AG10803 (cell line): ENCODE measurements around the gene GRK3.

Source experiments
- DNase-seq: peaks from one replicate; pipeline ENCODE4 v3.0.0; 2010; ENCODE audit warnings: low read depth
- H3K4me3 ChIP-seq: 2 replicates; pipeline ENCODE4 v1.5.1; 2011; ENCODE audit warnings: mild to moderate bottlenecking, low read length, control low read depth
- TF ChIP-seq, protein P1 (sequence below): conservative IDR thresholded peaks from 2 replicates; pipeline ENCODE4 v1.5.1; 2011; ENCODE audit warnings: mild to moderate bottlenecking, low read length, control low read depth, inconsistent platforms

Gene GRK3

DNA sequence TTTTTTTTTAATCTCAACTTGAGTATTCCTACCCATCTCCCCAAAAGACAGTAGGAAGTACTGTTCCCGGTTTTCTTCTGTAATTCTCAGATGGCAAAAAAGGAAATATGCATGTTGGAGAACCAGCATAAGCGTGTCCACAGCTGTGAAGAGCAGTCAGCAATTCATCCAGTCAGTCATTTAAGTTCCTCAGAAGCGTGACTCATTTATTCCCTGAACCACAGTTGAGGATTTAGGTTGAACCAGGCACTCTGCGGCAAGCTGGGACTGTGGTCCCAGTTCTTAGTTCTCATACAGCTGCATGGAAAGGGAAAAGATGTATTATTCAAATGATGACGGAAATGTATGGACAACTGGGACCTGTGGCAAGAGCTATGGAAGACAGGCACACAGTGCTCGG is 116.5 kb downstream of the GRK3 start:
- TF ChIP-seq, protein P1, sequence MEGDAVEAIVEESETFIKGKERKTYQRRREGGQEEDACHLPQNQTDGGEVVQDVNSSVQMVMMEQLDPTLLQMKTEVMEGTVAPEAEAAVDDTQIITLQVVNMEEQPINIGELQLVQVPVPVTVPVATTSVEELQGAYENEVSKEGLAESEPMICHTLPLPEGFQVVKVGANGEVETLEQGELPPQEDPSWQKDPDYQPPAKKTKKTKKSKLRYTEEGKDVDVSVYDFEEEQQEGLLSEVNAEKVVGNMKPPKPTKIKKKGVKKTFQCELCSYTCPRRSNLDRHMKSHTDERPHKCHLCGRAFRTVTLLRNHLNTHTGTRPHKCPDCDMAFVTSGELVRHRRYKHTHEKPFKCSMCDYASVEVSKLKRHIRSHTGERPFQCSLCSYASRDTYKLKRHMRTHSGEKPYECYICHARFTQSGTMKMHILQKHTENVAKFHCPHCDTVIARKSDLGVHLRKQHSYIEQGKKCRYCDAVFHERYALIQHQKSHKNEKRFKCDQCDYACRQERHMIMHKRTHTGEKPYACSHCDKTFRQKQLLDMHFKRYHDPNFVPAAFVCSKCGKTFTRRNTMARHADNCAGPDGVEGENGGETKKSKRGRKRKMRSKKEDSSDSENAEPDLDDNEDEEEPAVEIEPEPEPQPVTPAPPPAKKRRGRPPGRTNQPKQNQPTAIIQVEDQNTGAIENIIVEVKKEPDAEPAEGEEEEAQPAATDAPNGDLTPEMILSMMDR = no peak
- no peak overlapping the region for H3K4me3 ChIP-seq
- DNase-seq = no peak

DNA sequence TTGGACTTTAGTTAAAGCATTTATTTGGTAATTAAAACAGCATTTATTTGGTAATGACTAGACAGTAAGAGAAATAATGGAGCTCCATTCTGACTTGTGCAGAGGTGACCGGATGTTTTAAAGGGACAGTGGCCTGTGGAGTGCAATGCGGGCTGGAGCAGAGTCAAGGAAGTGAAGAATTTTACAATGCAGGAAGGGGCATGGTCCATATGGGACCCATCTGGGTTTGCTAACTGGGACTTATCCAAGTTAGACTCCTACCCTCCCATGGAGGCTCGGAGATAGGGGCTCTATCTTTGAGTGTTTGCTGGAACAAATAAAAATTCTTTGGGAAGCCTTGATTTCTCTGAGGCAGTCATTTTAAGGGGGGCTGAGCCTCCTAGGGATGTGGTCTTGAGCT is 117.6 kb downstream of the GRK3 start:
- DNase-seq = no peak
- TF ChIP-seq, protein P1 = no peak

DNA sequence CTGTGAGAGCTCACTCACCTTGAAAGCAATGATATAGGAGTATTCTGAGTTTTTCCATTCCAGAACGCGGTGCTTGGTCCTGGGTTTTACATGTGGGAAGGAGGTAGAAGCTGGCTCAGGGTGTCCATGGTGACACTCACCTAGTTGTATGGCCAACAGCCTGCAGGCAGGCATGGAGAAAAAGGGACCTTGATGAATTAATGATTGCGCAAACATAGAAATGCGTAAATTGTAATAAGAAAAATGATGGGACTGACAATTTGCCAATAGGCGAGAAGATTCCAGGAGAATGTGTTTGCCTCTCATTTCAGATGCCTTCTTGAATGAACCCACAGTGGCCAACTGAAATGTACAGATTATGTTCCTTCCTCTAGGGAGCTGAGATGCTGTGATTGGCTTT is 124.2 kb downstream of the GRK3 start:
- TF ChIP-seq, protein P1 = no peak
- H3K4me3 ChIP-seq = no peak overlapping the region
- no peak for DNase-seq

More for the DNA sequence above, 117.6 kb downstream of the GRK3 start:
- H3K4me3 ChIP-seq = no peak overlapping the region

DNA sequence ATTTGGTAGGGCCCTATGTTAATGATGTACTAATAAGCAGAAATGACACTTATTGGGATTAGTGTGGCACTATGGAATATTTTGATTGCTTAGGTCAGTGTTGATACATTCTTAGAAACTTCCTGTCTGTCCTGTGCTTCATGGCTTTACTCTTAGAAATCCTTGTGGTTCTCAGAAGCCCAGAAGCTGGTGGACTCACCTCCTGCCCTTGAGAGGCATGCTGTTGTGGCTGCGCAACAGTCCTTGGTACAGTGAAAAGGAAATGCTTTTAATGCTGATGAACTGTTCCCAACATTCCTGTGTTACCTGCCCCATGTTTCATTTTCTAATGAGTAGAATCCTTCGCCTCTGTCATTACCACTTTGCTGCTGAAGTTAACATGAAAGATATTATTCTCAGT is 125.2 kb downstream of the GRK3 start:
- TF ChIP-seq, protein P1 = no peak
- no peak overlapping the region for H3K4me3 ChIP-seq
- DNase-seq = no peak

DNA sequence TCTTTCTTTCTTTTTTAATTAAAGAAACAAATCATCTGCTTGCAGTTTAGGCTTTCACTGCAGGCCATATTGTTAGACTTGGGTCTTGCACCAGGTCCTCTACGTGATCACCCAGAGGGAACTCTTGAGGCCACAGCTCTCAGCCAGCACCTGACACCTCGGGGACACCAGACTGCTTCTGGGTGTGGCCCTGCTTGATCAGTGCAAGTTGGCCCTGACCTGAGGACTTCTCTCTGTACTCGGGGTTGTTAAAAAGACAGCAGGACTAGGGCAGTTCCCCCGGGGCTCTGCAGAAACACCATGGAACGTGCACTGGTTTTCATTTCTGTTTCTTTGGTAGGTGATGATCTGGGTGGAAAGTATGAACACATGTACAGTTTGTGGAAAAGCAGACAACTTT is 126.3 kb downstream of the GRK3 start:
- no peak for DNase-seq
- H3K4me3 ChIP-seq = no peak overlapping the region
- TF ChIP-seq, protein P1 = no peak

DNA sequence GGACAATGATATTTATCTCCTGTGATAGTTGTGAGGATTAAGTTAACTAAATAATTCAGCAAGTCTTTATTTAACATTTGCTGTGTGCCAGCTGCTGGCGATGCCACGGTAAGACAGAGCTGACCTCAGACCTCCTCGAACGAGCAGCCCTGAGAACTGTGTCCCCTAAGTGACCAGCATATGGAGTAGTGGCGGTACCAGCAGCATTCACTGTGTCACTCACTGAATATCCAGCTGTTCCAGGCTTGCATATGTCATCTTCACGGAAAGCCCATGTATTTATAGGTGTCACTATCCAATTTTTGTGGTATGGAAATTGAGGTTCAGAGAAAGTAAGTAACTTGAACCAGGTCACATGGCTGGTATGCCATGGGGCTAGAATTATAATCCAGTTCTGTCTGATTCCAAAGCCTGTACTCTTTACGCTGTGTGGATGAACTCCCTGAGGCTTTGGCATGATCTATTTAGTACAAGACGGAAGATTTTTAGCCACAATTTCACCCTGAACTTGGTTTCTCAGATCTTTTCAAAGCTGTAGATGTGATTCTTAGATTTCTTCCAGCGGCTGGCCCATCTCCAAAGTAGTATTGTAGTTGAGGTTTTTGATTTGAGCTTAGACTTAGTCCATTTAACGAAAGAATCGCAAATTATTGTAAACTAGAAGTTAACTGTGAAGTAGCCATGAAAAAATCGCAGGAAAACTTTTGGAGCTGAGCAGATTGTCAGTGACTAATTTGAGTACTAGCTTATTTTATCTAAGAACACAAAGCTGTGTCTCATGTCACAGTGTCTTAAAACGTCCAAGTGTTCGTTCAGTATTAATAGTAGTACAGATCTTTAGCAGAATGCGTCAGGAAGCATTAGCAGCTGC is 128.2 kb downstream of the GRK3 start:
- DNase-seq = no peak
- H3K4me3 ChIP-seq = no peak overlapping the region
- TF ChIP-seq, protein P1 = no peak

DNA sequence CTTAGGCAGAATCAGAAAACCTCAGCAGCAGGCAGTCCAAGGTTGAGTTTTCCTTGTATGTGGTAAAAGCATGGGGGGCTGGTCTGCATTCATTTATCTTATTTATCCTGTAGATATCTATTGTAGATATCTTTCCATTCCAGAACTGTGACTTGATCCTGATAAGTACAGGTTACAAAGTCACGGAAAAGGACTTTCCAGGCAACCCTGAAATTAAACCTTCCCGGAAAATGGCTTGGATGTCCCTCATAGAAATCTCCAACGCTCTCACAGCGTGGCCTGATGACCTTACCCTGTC is 128.7 kb downstream of the GRK3 start:
- H3K4me3 ChIP-seq = no peak overlapping the region
- TF ChIP-seq, protein P1 = no peak
- no peak for DNase-seq
